Measurements from ENCODE around the gene ALG1.

DNA sequence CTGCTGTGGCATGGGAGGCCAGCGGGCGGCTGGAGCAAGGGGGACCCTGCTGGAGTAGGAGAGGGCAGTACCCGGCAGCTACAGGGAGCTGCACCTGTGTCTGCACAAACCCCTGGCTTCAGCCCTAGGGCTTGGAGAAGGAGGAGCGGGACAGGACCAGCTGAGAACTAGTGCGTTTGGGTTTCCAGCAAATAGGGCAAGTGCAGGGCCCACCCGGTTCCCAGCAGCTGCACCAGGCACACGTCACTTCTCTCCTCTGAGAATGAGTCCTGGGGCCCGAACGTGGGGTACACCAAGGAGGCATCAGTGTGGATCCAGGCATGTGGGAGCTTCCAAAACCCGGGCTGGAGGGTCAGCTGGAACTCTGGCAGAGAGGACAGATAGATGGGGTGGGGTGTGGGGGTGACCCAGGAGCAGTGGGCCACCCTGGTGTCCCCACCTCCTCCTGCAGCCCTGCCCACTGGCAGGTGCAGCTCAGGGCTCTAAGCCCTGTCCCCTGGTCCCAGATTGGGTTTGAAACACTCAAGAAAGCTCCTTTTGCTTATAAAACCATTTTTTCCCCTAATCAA lies 11.5 kb upstream of the ALG1 start:
- TF ChIP-seq CTCF (IDR thresholded peaks at IDR 0.05; ENCODE audit: insufficient read depth, low read length): no peak
- TF ChIP-seq POLR2AphosphoS5 (IDR thresholded peaks at IDR 0.05; ENCODE audit: low read depth): no peak
- no peak for TF ChIP-seq SPI1 (IDR thresholded peaks at IDR 0.05; ENCODE audit: borderline replicate concordance, low read depth)

All from HL-60 (cell line).